ENCODE data around the gene TLE4. TPM values are rescaled to one million over a fixed set of nuclear protein-coding genes. Genes with fewer than 3 reads are reported as not detected.

Gene TLE4
- total and polyA plus RNA-seq, 10 of the 15 experiments (the other 5 are each of a cell fraction or from before 2014, with no cell fraction given), result 5.3 to 53.3 (median 23.3) TPM

- TF ChIP-seq EP300 (IDR thresholded peaks at IDR 0.05; ENCODE audit: borderline replicate concordance in 1 of 2, control insufficient read depth in 1 of 2, low read depth in 2 of 2, low read length in 2 of 2) (peak in 1 of 2 experiments; percentile 56; a peak in 1 of 4 replicates), CHD4 (IDR thresholded peaks at IDR 0.05) (no peak), NFIC (IDR thresholded peaks at IDR 0.05; ENCODE audit: low read depth, low read length) (peak; percentile 59), STAT1 (conservative IDR thresholded peaks at IDR 0.05) (no peak), BHLHE40 (IDR thresholded peaks at IDR 0.05; ENCODE audit: borderline replicate concordance in 1 of 2, low read depth in 2 of 2, low read length in 1 of 2) (0 out of 4 replicates have a peak, but pooled peaks of 1 of the 2 experiments have one; percentile 14), POLR2AphosphoS5 (IDR thresholded peaks at IDR 0.05; ENCODE audit: low read length) (no peak), SPI1 (IDR thresholded peaks at IDR 0.05; ENCODE audit: borderline replicate concordance, insufficient read depth, low read depth, low read length) (no peak), TARDBP (IDR thresholded peaks at IDR 0.05; ENCODE audit: borderline replicate concordance) (no peak)
Measured at GRCh38 chr9:79592726-79593493, 21.1 kb downstream of the TLE4 start (continued).

DNA sequence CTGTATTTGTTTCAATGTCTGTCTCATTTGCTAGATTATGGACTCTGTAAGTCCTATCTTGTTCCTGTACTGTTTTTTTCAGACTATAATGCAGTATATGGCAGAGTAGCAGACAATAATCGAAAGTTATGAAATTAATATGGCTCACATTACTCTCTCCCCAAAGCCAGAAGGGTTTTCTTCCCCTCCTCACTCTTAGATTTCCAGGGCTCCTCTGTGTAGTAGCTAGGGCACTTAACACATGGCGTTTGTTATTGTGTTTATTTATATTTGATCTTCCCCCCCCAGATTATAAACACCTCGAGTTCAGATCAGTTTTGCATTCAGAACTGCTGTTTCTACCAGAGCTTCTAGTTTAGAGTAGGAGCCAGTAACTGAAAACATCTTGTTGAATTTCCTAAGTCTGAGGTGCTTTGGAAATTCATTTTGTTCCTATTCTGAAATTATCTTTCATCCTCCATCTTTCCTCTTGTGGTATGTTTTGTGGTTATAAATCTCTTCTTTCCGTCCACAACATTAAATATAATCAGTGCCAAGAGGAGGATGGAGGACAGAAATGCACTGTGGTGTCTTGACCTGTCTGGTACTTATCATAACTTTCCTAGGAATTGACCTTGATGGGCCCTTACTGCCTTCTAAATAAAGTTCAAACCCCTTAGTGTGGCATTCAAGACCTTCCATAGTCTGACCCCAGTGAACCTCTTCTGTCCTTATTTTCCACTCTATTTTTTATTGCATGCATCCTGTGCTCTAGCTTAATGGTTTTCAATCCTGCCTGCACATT is 27.0 kb downstream of the TLE4 start:
- Histone ChIP-seq H3K4me3 (no peak overlapping the region), H3K27me3 (replicated peaks in 1 of 2; ENCODE audit: control insufficient read depth in 2 of 2, insufficient read depth in 2 of 2, low read length in 1 of 2) (no peaks in the 10 kb centered on the region), H2AFZ (ENCODE audit: control insufficient read depth, low read depth, low read length) (no peak overlapping the region), H3K4me2 (ENCODE audit: control insufficient read depth, insufficient read depth) (no peak overlapping the region), H3K4me1 (ENCODE audit: control insufficient read depth, insufficient read depth, low read length) (peaks cover 4% of the 10 kb centered on the region), H3K27ac (ENCODE audit: control insufficient read depth, insufficient read depth) (no peak overlapping the region), H3K36me3 (ENCODE audit: control insufficient read depth in 2 of 2, insufficient read depth in 2 of 2, low read length in 1 of 2) (no peaks in the 10 kb centered on the region; a peak in 1 of 4 replicates), H3K9ac (ENCODE audit: control insufficient read depth, insufficient read depth, low read length) (no peak overlapping the region), H3K9me3 (replicated peaks; ENCODE audit: control insufficient read depth, insufficient read depth, low read length) (peaks cover 11% of the 10 kb centered on the region; the same call in 2 of the 3 replicates), H3K79me2 (ENCODE audit: control insufficient read depth, insufficient read depth, low read length) (no peaks in the 10 kb centered on the region; the same call in 1 of the 2 replicates), H4K20me1 (ENCODE audit: control insufficient read depth, insufficient read depth) (no peaks in the 10 kb centered on the region)
- SMC1A ChIA-PET (ENCODE audit: uncharacterized antibody, unreplicated experiment), result interaction anchor here (0.6 to 1.6 kb wide), 3 partner anchors 9 to 30 kb away, joined by 3 to 5 read pairs (median 4); no protein-coding TSS in a partner anchor
- no peak for DNase-seq (ENCODE audit: low read depth, low spot score)
- RAD21 ChIA-PET (ENCODE audit: unreplicated experiment), result no interaction called here
- POLR2A ChIA-PET, result no interaction called here
- no TSS peak for BruUV-seq (replicated peaks)
- no peak for TF ChIP-seq POLR2AphosphoS5 (IDR thresholded peaks at IDR 0.05; ENCODE audit: low read length)
- TF ChIP-seq ZNF24 (IDR thresholded peaks at IDR 0.05), result no peak
- TF ChIP-seq ZSCAN29 (IDR thresholded peaks at IDR 0.05), result no peak
- TF ChIP-seq SMC3 (IDR thresholded peaks at IDR 0.05; ENCODE audit: borderline replicate concordance, low read length), result no peak
- TF ChIP-seq SMAD5 (IDR thresholded peaks at IDR 0.05; ENCODE audit: low read depth), result no peak
- TF ChIP-seq TARDBP (IDR thresholded peaks at IDR 0.05; ENCODE audit: borderline replicate concordance), result no peak
- no peak for TF ChIP-seq RFX5 (IDR thresholded peaks at IDR 0.05; ENCODE audit: low read depth, low read length)
- TF ChIP-seq NRF1 (conservative IDR thresholded peaks at IDR 0.05; ENCODE audit: low read depth, low read length), result no peak
- no peak for TF ChIP-seq USF1 (IDR thresholded peaks at IDR 0.05; ENCODE audit: borderline replicate concordance, extremely low read length, insufficient read depth, low read depth, low read length)
- TF ChIP-seq, protein P1, sequence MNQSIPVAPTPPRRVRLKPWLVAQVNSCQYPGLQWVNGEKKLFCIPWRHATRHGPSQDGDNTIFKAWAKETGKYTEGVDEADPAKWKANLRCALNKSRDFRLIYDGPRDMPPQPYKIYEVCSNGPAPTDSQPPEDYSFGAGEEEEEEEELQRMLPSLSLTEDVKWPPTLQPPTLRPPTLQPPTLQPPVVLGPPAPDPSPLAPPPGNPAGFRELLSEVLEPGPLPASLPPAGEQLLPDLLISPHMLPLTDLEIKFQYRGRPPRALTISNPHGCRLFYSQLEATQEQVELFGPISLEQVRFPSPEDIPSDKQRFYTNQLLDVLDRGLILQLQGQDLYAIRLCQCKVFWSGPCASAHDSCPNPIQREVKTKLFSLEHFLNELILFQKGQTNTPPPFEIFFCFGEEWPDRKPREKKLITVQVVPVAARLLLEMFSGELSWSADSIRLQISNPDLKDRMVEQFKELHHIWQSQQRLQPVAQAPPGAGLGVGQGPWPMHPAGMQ (IDR thresholded peaks at IDR 0.05; ENCODE audit: borderline replicate concordance), result no peak
- TF ChIP-seq TAF1 (IDR thresholded peaks at IDR 0.05; ENCODE audit: borderline replicate concordance, low read depth, low read length), result no peak
- intact Hi-C loops (cut with micrococcal nuclease; ENCODE audit: unreplicated experiment) (no loop called here), in situ Hi-C loops (cut with MboI) (no loop called here)
- 47% methylated on average over 4 of the region's 4 CpGs for WGBS (ENCODE audit: insufficient coverage, insufficient replicate concordance, low lambda C conversion rate, missing lambda C conversion rate)
- no peak for FAIRE-seq
- CTCF ChIA-PET, result interaction anchor here (1.0 kb wide), 1 partner anchor 61 kb away, joined by 3 read pairs; no protein-coding TSS in a partner anchor
- no peak for ATAC-seq
